A673 (cell line): Measurements from ENCODE around the gene ERFL. TPM values are rescaled to one million over a fixed set of nuclear protein-coding genes. Genes with fewer than 3 reads are reported as not detected.

Experiments
- BruUV-seq: library from RNA; stranded (reverse); fragments of 400-500 nt; replicated peaks from 2 replicates; lab custom pipeline; 2021; lab: Mats Ljungman, UMichigan
- CTCF ChIA-PET: fragments of 300-600 bp; sonication (Branson Sonifier 250); formaldehyde crosslinking; loops from one replicate; lab custom pipeline; 2022; ENCODE audit warnings: antibody characterized with exemption; lab: Charles Lee
- POLR2A ChIA-PET: fragments of 300-600 bp; sonication (Branson Sonifier 250); formaldehyde crosslinking; loops from one replicate; lab custom pipeline; 2022; ENCODE audit warnings: antibody characterized with exemption; ENCODE audit not compliant: low non-redundant PET; lab: Charles Lee
- DNase-seq: peaks from one replicate; pipeline ENCODE4 v3.0.0-alpha.2; 2015; ENCODE audit warnings: low spot score
- H3K27ac ChIP-seq: fragments of 200-600 bp; sonication (generic); 2 replicates; pipeline ENCODE4 v1.5.1; 2016; ENCODE audit warnings: mixed run types, low read depth, mild to moderate bottlenecking, mixed read lengths, antibody characterized with exemption, low read length; ENCODE audit not compliant: poor library complexity, severe bottlenecking
- H3K27me3 ChIP-seq: fragments of 200-600 bp; sonication (generic); replicated peaks from 2 replicates; pipeline ENCODE4 v1.6.1; 2017; ENCODE audit warnings: mixed run types, low read depth, mild to moderate bottlenecking, mixed read lengths, antibody characterized with exemption, low read length; ENCODE audit not compliant: insufficient read depth, poor library complexity
- H3K36me3 ChIP-seq: fragments of 200-600 bp; sonication (generic); 2 replicates; pipeline ENCODE4 v1.6.1; 2016; ENCODE audit warnings: mixed run types, mild to moderate bottlenecking, mixed read lengths, antibody characterized with exemption, low read length; ENCODE audit not compliant: insufficient read depth, poor library complexity, severe bottlenecking
- H3K4me1 ChIP-seq: fragments of 200-600 bp; sonication (generic); 2 replicates; pipeline ENCODE4 v1.6.1; 2017; ENCODE audit warnings: mixed run types, mild to moderate bottlenecking, mixed read lengths, antibody characterized with exemption, low read length; ENCODE audit not compliant: insufficient read depth, poor library complexity, severe bottlenecking
- H3K4me3 ChIP-seq: fragments of 200-600 bp; sonication (generic); 2 replicates; pipeline ENCODE4 v1.5.1; 2016; ENCODE audit warnings: low read depth, mixed run types, mild to moderate bottlenecking, mixed read lengths, low read length; ENCODE audit not compliant: poor library complexity, severe bottlenecking
- H3K9me3 ChIP-seq: fragments of 200-600 bp; sonication (generic); 2 replicates; pipeline ENCODE4 v1.6.1; 2016; ENCODE audit warnings: mixed run types, low read depth, mild to moderate bottlenecking, mixed read lengths, antibody characterized with exemption, low read length; ENCODE audit not compliant: poor library complexity, severe bottlenecking
- CTCF ChIP-seq: fragments of 300-800, 200-600 bp; sonication (generic); conservative IDR thresholded peaks from 2 replicates; pipeline ENCODE4 v1.5.1; 2017; ENCODE audit warnings: low read depth, mild to moderate bottlenecking, antibody characterized with exemption, low read length, moderate library complexity, mixed read lengths
- EZH2 ChIP-seq: fragments of 200-600 bp; sonication (generic); IDR thresholded peaks from 2 replicates; pipeline ENCODE4 v1.6.1; 2017; ENCODE audit warnings: borderline replicate concordance, low read depth, mild to moderate bottlenecking, mixed read lengths, antibody characterized with exemption, low read length; ENCODE audit not compliant: poor library complexity, severe bottlenecking
- intact Hi-C: fragments of 100-400 bp; cut with micrococcal nuclease; formaldehyde crosslinking; loops from one replicate; pipeline ENCODE4 v1.10.0; 2022; ENCODE audit not compliant: unreplicated experiment
- total RNA-seq: library from RNA; stranded (reverse); gene quantifications from 2 replicates; pipeline ENCODE4 v1.2.3, GENCODE V29; 2021

The ERFL gene
- total RNA-seq, 1 experiment from 2014 or later, result 0.95 TPM

- Histone ChIP-seq H3K36me3 (peaks cover 63% of the 10 kb centered on the region), H3K4me1 (no peaks in the 10 kb centered on the region), H3K4me3 (no peak overlapping the region), H3K9me3 (no peaks in the 10 kb centered on the region), H3K27me3 (no peaks in the 10 kb centered on the region), H3K27ac (no peak overlapping the region)
- TF ChIP-seq CTCF (no peak), EZH2 (no peak)
- intact Hi-C loops, result no loop called here
- no TSS peak for BruUV-seq
- DNase-seq, result no peak
- POLR2A ChIA-PET, result no interaction called here
- CTCF ChIA-PET, result no interaction called here
Measured at GRCh38 chr19:41896581-41896942, 31.7 kb downstream of the ERFL start.

- Histone ChIP-seq H3K27me3 (no peaks in the 10 kb centered on the region), H3K4me1 (no peaks in the 10 kb centered on the region), H3K27ac (no peak overlapping the region), H3K4me3 (no peak overlapping the region), H3K36me3 (peaks cover 61% of the 10 kb centered on the region), H3K9me3 (no peaks in the 10 kb centered on the region)
- no TSS peak for BruUV-seq
- TF ChIP-seq CTCF (peak; percentile 42; the same call in 1 of the 2 replicates), EZH2 (no peak)
- intact Hi-C loops, result no loop called here
- ChIA-PET POLR2A (interaction anchor here (0.6 kb wide), 1 partner anchor 22 kb away, joined by 3 read pairs; no protein-coding TSS in a partner anchor), CTCF (no interaction called here)
- no peak for DNase-seq
Measured at GRCh38 chr19:41895745-41896580, 32.3 kb downstream of the ERFL start.

GRCh38 chr19:41894350-41894749 is 33.9 kb downstream of the ERFL start:
- Histone ChIP-seq H3K4me3 (no peak overlapping the region), H3K9me3 (no peaks in the 10 kb centered on the region), H3K36me3 (peaks cover 55% of the 10 kb centered on the region), H3K4me1 (no peaks in the 10 kb centered on the region), H3K27me3 (no peaks in the 10 kb centered on the region), H3K27ac (no peak overlapping the region)
- DNase-seq, result no peak
- BruUV-seq, result no TSS peak
- intact Hi-C loops, result no loop called here
- TF ChIP-seq EZH2 (no peak), CTCF (no peak)
- ChIA-PET CTCF (interaction anchor here (0.6 kb wide), 2 partner anchors 14 to 365 kb away, joined by 3 to 4 read pairs; no protein-coding TSS in a partner anchor), POLR2A (no interaction called here)
